GM12873 (cell line): ENCODE results near the gene RIC8B.

Source experiments
- CTCF ChIP-seq: IDR thresholded peaks from 2 replicates; pipeline ENCODE4 v1.5.1; 2012; ENCODE audit warnings: low read depth, mild to moderate bottlenecking, moderate library complexity, low read length, control low read depth; ENCODE audit not compliant: insufficient read depth; ENCODE audit errors: missing control alignments

The RIC8B gene

GRCh38 chr12:106771425-106771824 lies 3.1 kb upstream of the RIC8B start:
- no peak for TF ChIP-seq CTCF

- TF ChIP-seq CTCF: no peak
Observed at GRCh38 chr12:106773286-106774004, 1.0 kb upstream of the RIC8B start.

GRCh38 chr12:106774808-106775524 lies 484 bp downstream of the RIC8B start:
- TF ChIP-seq CTCF: no peak

GRCh38 chr12:106776897-106777296 lies 2.4 kb downstream of the RIC8B start:
- no peak for TF ChIP-seq CTCF

- TF ChIP-seq CTCF: no peak
Observed at GRCh38 chr12:106780010-106780631, 5.6 kb downstream of the RIC8B start.

- no peak for TF ChIP-seq CTCF
Observed at GRCh38 chr12:106782619-106783018, 8.1 kb downstream of the RIC8B start.

GRCh38 chr12:106783515-106783914 lies 9.0 kb downstream of the RIC8B start:
- no peak for TF ChIP-seq CTCF
